Stomach (tissue), 9 donors: Measurements from ENCODE around the gene ATL1. TPM values are rescaled to one million over a fixed set of nuclear protein-coding genes. Genes with fewer than 3 reads are reported as not detected.
"Not testable (repeated sequence)": the region's sequence is repeated elsewhere in the genome, so short reads cannot be mapped to it uniquely, and the experiment has no call there.

Experiments
- DNase-seq, 2 donors: peaks; one replicate each; pipeline versions ENCODE4 v3.0.0 to v3.0.0-alpha.2; 2013 to 2019
- H3K27ac ChIP-seq, 5 donors: fragments of 200-600 bp in 4 of 5; sonication (generic) in 4 of 5; one replicate each; pipeline ENCODE4 v1.5.1; 2013 to 2019; ENCODE audit warnings: mild to moderate bottlenecking in 1 of 5, moderate library complexity in 1 of 5
- H3K27me3 ChIP-seq, 3 donors: fragments of 200-600 bp; sonication (generic); one replicate each; pipeline ENCODE4 v1.5.1; 2017 to 2019; ENCODE audit warnings: mixed run types in 1 of 3
- H3K36me3 ChIP-seq, 4 donors: fragments of 200-600 bp; sonication (generic); 1 replicate in 3 of 4; 2 replicates in 1 of 4; pipeline ENCODE4 v1.5.1; 2016 to 2019
- H3K4me1 ChIP-seq, 4 donors: fragments of 200-600 bp; sonication (generic); one replicate each; pipeline ENCODE4 v1.5.1; 2016 to 2019
- H3K4me3 ChIP-seq, 4 donors: fragments of 200-600 bp; sonication (generic) in 3 of 4; one replicate each; pipeline ENCODE4 v1.5.1; 2016 to 2019; ENCODE audit warnings: mild to moderate bottlenecking in 1 of 4
- H3K9me3 ChIP-seq, 4 donors: fragments of 200-600 bp; sonication (generic); one replicate each; pipeline ENCODE4 v1.5.1; 2016 to 2019
- CTCF ChIP-seq, 7 experiments: fragments of 450-650 bp in 4 of 7; fragments of 200-600 bp in 3 of 7; sonication (generic) in 3 of 7; IDR thresholded peaks; one replicate each; pipeline ENCODE4 v1.5.1; 2016 to 2019; ENCODE audit warnings: antibody characterized with exemption in 7 of 7, control low read depth in 2 of 7, mild to moderate bottlenecking in 1 of 7
- EP300 ChIP-seq: sonication (generic); formaldehyde crosslinking; IDR thresholded peaks from one replicate; pipeline ENCODE4 v1.6.1; 2017; ENCODE audit warnings: antibody characterized with exemption
- POLR2A ChIP-seq, 4 donors: fragments of 450-650 bp; IDR thresholded peaks; one replicate each; pipeline ENCODE4 v1.6.1; 2016; ENCODE audit warnings: antibody characterized with exemption in 4 of 4, control low read depth in 2 of 4, mild to moderate bottlenecking in 1 of 4, moderate library complexity in 1 of 4
- POLR2AphosphoS5 ChIP-seq, 3 donors: sonication (generic); formaldehyde crosslinking; IDR thresholded peaks; one replicate each; pipeline ENCODE4 v1.6.1; 2016; ENCODE audit warnings: antibody characterized with exemption in 3 of 3
- WGBS, 5 donors: extraction: QIAGEN DNeasy Blood & Tissue Kit in 3 of 5; methylation state at CpG; one replicate each; pipeline versions ENCODE4 v1.1.5 to v1.1.7; 2013 to 2018; 5-methylcytosine and 5-hydroxymethylcytosine counted together
- intact Hi-C: fragments of 100-400 bp; cut with DNase I; formaldehyde crosslinking; loops from one replicate; pipeline ENCODE4 v1.15.1; 2023; ENCODE audit warnings: low total_unique reads
- polyA plus RNA-seq, 3 donors: library from polyadenylated mRNA; stranded (reverse); fragments of 200-250 nt; gene quantifications; one replicate each; pipeline ENCODE4 v1.2.3, GENCODE V29; 2013
- total RNA-seq, 5 donors: library from RNA; depleted of rRNA; stranded (reverse); fragments of >200 nt; gene quantifications; one replicate each; pipeline versions ENCODE4 v1.1.0 to v1.2.3, GENCODE V29; 2014 to 2016
- donor health status: healthy with polysubstance abuse.
- donor health status: Bipolar disorder and iron deficiency.
- donor health status: healthy.

ATL1 gene
- total and polyA plus RNA-seq, 8 donors = 0.58 to 10.1 (median 2.2) TPM

- Histone ChIP-seq H3K4me3 (no peak overlapping the region), H3K36me3 (peaks cover 0 to 17% (median 8%) of the 10 kb centered on the region in 4 donors), H3K27ac (peak overlapping the region in 1 of 5 donors; percentile 69), H3K9me3 (no peaks in the 10 kb centered on the region), H3K4me1 (peaks cover 24 to 76% (median 51%) of the 10 kb centered on the region in 4 donors), H3K27me3 (no peaks in the 10 kb centered on the region)
- intact Hi-C loops = no loop called here
- DNase-seq = no peak
- 85 to 97% (median 94%) methylated on average over 6 of the region's 6 CpGs for WGBS, 5 donors
- TF ChIP-seq POLR2A (IDR thresholded peaks at IDR 0.05) = no peak
- TF ChIP-seq EP300 = no peak
- no peak for TF ChIP-seq CTCF (IDR thresholded peaks at IDR 0.05)
- TF ChIP-seq POLR2AphosphoS5 (IDR thresholded peaks at IDR 0.05) = no peak
These were observed 96.8 kb downstream of the ATL1 start for GRCh38 chr14:50656776-50657175.

- Histone ChIP-seq H3K4me1 (peaks cover 24 to 69% (median 47%) of the 10 kb centered on the region in 4 donors), H3K36me3 (peaks cover 0 to 17% (median 7%) of the 10 kb centered on the region in 4 donors), H3K27ac (peak overlapping the region in 4 of 5 donors; percentile 49 to 71 (median 70)), H3K27me3 (no peaks in the 10 kb centered on the region), H3K4me3 (no peak overlapping the region), H3K9me3 (no peaks in the 10 kb centered on the region)
- TF ChIP-seq POLR2AphosphoS5 (IDR thresholded peaks at IDR 0.05) (no peak), POLR2A (IDR thresholded peaks at IDR 0.05) (no peak), EP300 (no peak), CTCF (IDR thresholded peaks at IDR 0.05) (no peak)
- intact Hi-C loops = no loop called here
- no peak for DNase-seq
- 12 to 34% (median 15%) methylated on average over 2 of the region's 2 CpGs for WGBS, 5 donors
These were observed 97.8 kb downstream of the ATL1 start for GRCh38 chr14:50657753-50658152.

GRCh38 chr14:50658203-50658602 lies 98.3 kb downstream of the ATL1 start:
- Histone ChIP-seq H3K27ac (peak overlapping the region in 4 of 5 donors; percentile 49 to 71 (median 70)), H3K27me3 (no peaks in the 10 kb centered on the region), H3K36me3 (peaks cover 0 to 17% (median 7%) of the 10 kb centered on the region in 4 donors), H3K4me3 (no peak overlapping the region), H3K4me1 (peaks cover 24 to 65% (median 45%) of the 10 kb centered on the region in 4 donors), H3K9me3 (no peaks in the 10 kb centered on the region)
- peak; percentile 43 to 80 for DNase-seq
- intact Hi-C loops = no loop called here
- TF ChIP-seq POLR2AphosphoS5 (IDR thresholded peaks at IDR 0.05) = peak in 1 of 3 donors; percentile 59
- no peak for TF ChIP-seq CTCF (IDR thresholded peaks at IDR 0.05)
- 15 to 27% (median 16%) methylated on average over 6 of the region's 6 CpGs for WGBS, 5 donors

- no peak for TF ChIP-seq POLR2A (IDR thresholded peaks at IDR 0.05)
- peak in 2 of 3 donors; percentile 4 to 12 for TF ChIP-seq POLR2AphosphoS5 (IDR thresholded peaks at IDR 0.05)
- WGBS, 5 donors = 58 to 71% (median 68%) methylated on average over 6 of the region's 6 CpGs
- H3K27me3 ChIP-seq = no peaks in the 10 kb centered on the region
- peaks cover 24 to 66% (median 46%) of the 10 kb centered on the region in 4 donors for H3K4me1 ChIP-seq
- peak overlapping the region; percentile 49 to 71 (median 69) for H3K27ac ChIP-seq
- peak; percentile 68 to 74 for DNase-seq
- intact Hi-C loops = no loop called here
- no peak overlapping the region for H3K4me3 ChIP-seq
- no peaks in the 10 kb centered on the region for H3K9me3 ChIP-seq
- peaks cover 0 to 19% (median 11%) of the 10 kb centered on the region in 4 donors for H3K36me3 ChIP-seq
These were observed 99.5 kb downstream of the ATL1 start for GRCh38 chr14:50659327-50659974.

GRCh38 chr14:50664579-50664978 lies 104.6 kb downstream of the ATL1 start:
- peaks cover 0 to 24% (median 16%) of the 10 kb centered on the region in 4 donors for H3K36me3 ChIP-seq
- intact Hi-C loops, H3K27ac ChIP-seq, H3K9me3 ChIP-seq, DNase-seq, H3K27me3 ChIP-seq: not testable (repeated sequence)
- peak overlapping the region in 1 of 4 donors; percentile 10 for H3K4me3 ChIP-seq
- H3K4me1 ChIP-seq = peaks cover 15 to 53% (median 33%) of the 10 kb centered on the region in 4 donors
- WGBS, 5 donors = 90 to 98% (median 94%) methylated on average over 2 of the region's 2 CpGs

GRCh38 chr14:50665300-50665699 lies 105.4 kb downstream of the ATL1 start:
- DNase-seq, intact Hi-C loops, H3K9me3 ChIP-seq, H3K27me3 ChIP-seq, H3K27ac ChIP-seq: not testable (repeated sequence)
- Histone ChIP-seq H3K4me1 (peaks cover 8 to 48% (median 27%) of the 10 kb centered on the region in 4 donors), H3K36me3 (peaks cover 0 to 22% (median 16%) of the 10 kb centered on the region in 4 donors), H3K4me3 (peak overlapping the region in 1 of 4 donors; percentile 75)
- WGBS, 5 donors = 85 to 91% (median 86%) methylated on average over 5 of the region's 5 CpGs
